SKM-1 treated with dmso at 0.1 percent for 144 hours (cell line): Measurements from ENCODE around the gene TMEM179.
"Not testable (repeated sequence)": the region's sequence is repeated elsewhere in the genome, so short reads cannot be mapped to it uniquely, and the experiment has no call there.

Experiments
- DNase-seq: peaks from one replicate; lab custom pipeline; 2025; ENCODE audit not compliant: unreplicated experiment; lab: John Stamatoyannopoulos, UW

The TMEM179 gene

GRCh38 chr14:104588066-104588857, 16.3 kb downstream of the TMEM179 start:
- no peak for DNase-seq

GRCh38 chr14:104587641-104588040, 16.9 kb downstream of the TMEM179 start:
- DNase-seq = no peak

- DNase-seq = no peak
Observed at GRCh38 chr14:104586832-104587620, 17.5 kb downstream of the TMEM179 start.

GRCh38 chr14:104585966-104586697, 18.4 kb downstream of the TMEM179 start:
- no peak for DNase-seq

- DNase-seq = no peak
Observed at GRCh38 chr14:104584557-104584956, 20.0 kb downstream of the TMEM179 start.

- DNase-seq = no peak
Observed at GRCh38 chr14:104583424-104584306, 20.9 kb downstream of the TMEM179 start.

- no peak for DNase-seq
Observed at GRCh38 chr14:104582662-104583061, 21.9 kb downstream of the TMEM179 start.

GRCh38 chr14:104582005-104582404, 22.6 kb downstream of the TMEM179 start:
- DNase-seq = no peak

GRCh38 chr14:104581521-104581920, 23.1 kb downstream of the TMEM179 start:
- DNase-seq = no peak

- no peak for DNase-seq
Observed at GRCh38 chr14:104580961-104581360, 23.6 kb downstream of the TMEM179 start.

GRCh38 chr14:104579939-104580338, 24.6 kb downstream of the TMEM179 start:
- not testable (repeated sequence) for DNase-seq

- no peak for DNase-seq
Observed at GRCh38 chr14:104579507-104579906, 25.1 kb downstream of the TMEM179 start, which contains the start of gene C14orf180. TSS of gene C14orf180 (plus strand) at chr14:104579764. CDS start at chr14:104586431, 6,667 bp downstream.

- no peak for DNase-seq
Observed at GRCh38 chr14:104578321-104578720, 26.3 kb downstream of the TMEM179 start.

- no peak for DNase-seq
Observed at GRCh38 chr14:104577847-104578301, 26.7 kb downstream of the TMEM179 start.

- DNase-seq = no peak
Observed at GRCh38 chr14:104577426-104577825, 27.1 kb downstream of the TMEM179 start.

GRCh38 chr14:104576970-104577332, 27.6 kb downstream of the TMEM179 start:
- no peak for DNase-seq

- no peak for DNase-seq
Observed at GRCh38 chr14:104576232-104576969, 28.2 kb downstream of the TMEM179 start.

GRCh38 chr14:104574978-104575583, 29.5 kb downstream of the TMEM179 start:
- no peak for DNase-seq

GRCh38 chr14:104574536-104574935, 30.0 kb downstream of the TMEM179 start:
- DNase-seq = no peak
